Suprapubic skin (tissue), 4 donors: ENCODE results near the gene GPR148. TPM values are rescaled to one million over a fixed set of nuclear protein-coding genes. Genes with fewer than 3 reads are reported as not detected.

Experiments
- DNase-seq, 2 donors: peaks; one replicate each; pipeline ENCODE4 v3.0.0-alpha.2; 2019; ENCODE audit warnings: low spot score in 2 of 2
- H3K27ac ChIP-seq: fragments of 200-600 bp; sonication (generic); one replicate; pipeline ENCODE4 v1.5.1; 2019
- H3K27me3 ChIP-seq: fragments of 200-600 bp; sonication (generic); one replicate; pipeline ENCODE4 v1.5.1; 2019
- H3K36me3 ChIP-seq: fragments of 200-600 bp; sonication (generic); one replicate; pipeline ENCODE4 v1.5.1; 2019
- H3K4me1 ChIP-seq: fragments of 200-600 bp; sonication (generic); one replicate; pipeline ENCODE4 v1.5.1; 2019
- H3K4me3 ChIP-seq: fragments of 200-600 bp; sonication (generic); one replicate; pipeline ENCODE4 v1.5.1; 2019; ENCODE audit warnings: mild to moderate bottlenecking
- H3K9me3 ChIP-seq: fragments of 200-600 bp; sonication (generic); one replicate; pipeline ENCODE4 v1.5.1; 2019
- EP300 ChIP-seq: sonication (generic); formaldehyde crosslinking; IDR thresholded peaks from one replicate; pipeline ENCODE4 v1.6.1; 2017; ENCODE audit warnings: antibody characterized with exemption
- POLR2A ChIP-seq, 2 donors: fragments of 450-650 bp; IDR thresholded peaks; one replicate each; pipeline ENCODE4 v1.6.1; 2017; ENCODE audit warnings: antibody characterized with exemption in 2 of 2, mild to moderate bottlenecking in 2 of 2, moderate library complexity in 2 of 2
- POLR2AphosphoS5 ChIP-seq, 3 donors: sonication (generic); formaldehyde crosslinking; IDR thresholded peaks; one replicate each; pipeline ENCODE4 v1.6.1; 2017; ENCODE audit warnings: antibody characterized with exemption in 3 of 3
- WGBS: methylation state at CpG from one replicate; pipeline ENCODE4 v1.1.5; 2018; 5-methylcytosine and 5-hydroxymethylcytosine counted together
- total RNA-seq, 4 donors: library from RNA; depleted of rRNA; stranded (reverse); fragments of >200 nt; gene quantifications; one replicate each; pipeline ENCODE4 v1.1.0, GENCODE V29; 2016
- TF ChIP-seq, protein P1 (sequence below), 2 donors: fragments of 200-600 bp in 1 of 2; fragments of 450-650 bp in 1 of 2; sonication (generic) in 1 of 2; IDR thresholded peaks; one replicate each; pipeline ENCODE4 v1.5.1; 2016 to 2019; ENCODE audit warnings: antibody characterized with exemption in 2 of 2, mild to moderate bottlenecking in 1 of 2, moderate library complexity in 1 of 2

GPR148 gene
- total RNA-seq, 4 donors from 2014 or later: not detected

- no peak for TF ChIP-seq POLR2A (IDR thresholded peaks at IDR 0.05)
- no peak for TF ChIP-seq POLR2AphosphoS5 (IDR thresholded peaks at IDR 0.05)
- TF ChIP-seq, protein P1, sequence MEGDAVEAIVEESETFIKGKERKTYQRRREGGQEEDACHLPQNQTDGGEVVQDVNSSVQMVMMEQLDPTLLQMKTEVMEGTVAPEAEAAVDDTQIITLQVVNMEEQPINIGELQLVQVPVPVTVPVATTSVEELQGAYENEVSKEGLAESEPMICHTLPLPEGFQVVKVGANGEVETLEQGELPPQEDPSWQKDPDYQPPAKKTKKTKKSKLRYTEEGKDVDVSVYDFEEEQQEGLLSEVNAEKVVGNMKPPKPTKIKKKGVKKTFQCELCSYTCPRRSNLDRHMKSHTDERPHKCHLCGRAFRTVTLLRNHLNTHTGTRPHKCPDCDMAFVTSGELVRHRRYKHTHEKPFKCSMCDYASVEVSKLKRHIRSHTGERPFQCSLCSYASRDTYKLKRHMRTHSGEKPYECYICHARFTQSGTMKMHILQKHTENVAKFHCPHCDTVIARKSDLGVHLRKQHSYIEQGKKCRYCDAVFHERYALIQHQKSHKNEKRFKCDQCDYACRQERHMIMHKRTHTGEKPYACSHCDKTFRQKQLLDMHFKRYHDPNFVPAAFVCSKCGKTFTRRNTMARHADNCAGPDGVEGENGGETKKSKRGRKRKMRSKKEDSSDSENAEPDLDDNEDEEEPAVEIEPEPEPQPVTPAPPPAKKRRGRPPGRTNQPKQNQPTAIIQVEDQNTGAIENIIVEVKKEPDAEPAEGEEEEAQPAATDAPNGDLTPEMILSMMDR (IDR thresholded peaks at IDR 0.05): no peak
- no peak for TF ChIP-seq EP300
- WGBS: 80% methylated on average over 2 of the region's 15 CpGs
- Histone ChIP-seq H3K4me1 (no peaks in the 10 kb centered on the region), H3K27me3 (peaks cover 24% of the 10 kb centered on the region), H3K36me3 (no peaks in the 10 kb centered on the region), H3K9me3 (no peaks in the 10 kb centered on the region), H3K4me3 (no peak overlapping the region), H3K27ac (no peak overlapping the region)
- DNase-seq: no peak
Observed at GRCh38 chr2:130764035-130764820, 35.4 kb downstream of the GPR148 start.

DNA sequence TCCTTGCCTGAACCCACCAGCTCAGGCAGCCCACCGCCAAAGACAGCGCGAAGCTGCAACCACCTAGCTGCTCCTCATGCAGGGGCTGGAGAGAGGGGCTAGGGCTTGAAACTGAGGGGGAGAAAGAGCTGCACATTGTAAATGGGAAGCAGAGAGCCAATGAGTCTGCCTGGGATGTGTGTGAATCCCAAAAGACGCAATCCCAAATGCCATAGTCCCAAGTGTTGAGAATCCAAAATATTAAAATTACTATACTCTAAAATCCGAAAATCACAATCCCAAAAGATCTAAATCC is 35.9 kb downstream of the GPR148 start:
- no peaks in the 10 kb centered on the region for H3K4me1 ChIP-seq
- 88% methylated on average over 5 of the region's 5 CpGs for WGBS
- no peak for DNase-seq
- H3K36me3 ChIP-seq: no peaks in the 10 kb centered on the region
- H3K9me3 ChIP-seq: no peaks in the 10 kb centered on the region
- TF ChIP-seq EP300 (no peak), POLR2A (IDR thresholded peaks at IDR 0.05) (no peak), POLR2AphosphoS5 (IDR thresholded peaks at IDR 0.05) (no peak)
- TF ChIP-seq, protein P1 (IDR thresholded peaks at IDR 0.05): no peak
- H3K4me3 ChIP-seq: no peak overlapping the region
- no peak overlapping the region for H3K27ac ChIP-seq
- peaks cover 24% of the 10 kb centered on the region for H3K27me3 ChIP-seq

DNA sequence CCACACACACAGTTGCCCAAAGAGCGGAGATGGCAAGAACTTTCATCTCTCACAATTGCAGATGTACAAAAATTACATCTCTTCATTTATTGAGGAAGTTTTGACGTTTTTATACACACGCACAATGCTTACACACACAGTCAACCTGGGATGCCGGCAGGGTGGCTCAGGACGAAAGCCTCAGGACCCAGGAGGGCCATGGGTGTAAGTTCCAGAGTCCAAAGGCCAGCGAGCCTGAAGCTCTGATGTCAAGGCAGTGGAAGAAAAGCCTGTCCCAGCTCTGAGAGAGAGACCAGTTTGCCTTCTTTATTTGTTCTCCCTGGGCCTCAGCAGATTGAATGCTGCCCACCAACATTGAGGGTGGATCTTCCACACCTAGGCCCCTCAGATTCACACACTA is 36.6 kb downstream of the GPR148 start:
- WGBS: 81% methylated on average over 6 of the region's 6 CpGs
- no peak for DNase-seq
- H3K36me3 ChIP-seq: no peaks in the 10 kb centered on the region
- H3K4me3 ChIP-seq: no peak overlapping the region
- no peaks in the 10 kb centered on the region for H3K4me1 ChIP-seq
- H3K27me3 ChIP-seq: peaks cover 24% of the 10 kb centered on the region
- no peak overlapping the region for H3K27ac ChIP-seq
- no peak for TF ChIP-seq POLR2AphosphoS5 (IDR thresholded peaks at IDR 0.05)
- TF ChIP-seq POLR2A (IDR thresholded peaks at IDR 0.05): no peak
- TF ChIP-seq EP300: no peak
- TF ChIP-seq, protein P1 (IDR thresholded peaks at IDR 0.05): no peak
- H3K9me3 ChIP-seq: no peaks in the 10 kb centered on the region

GRCh38 chr2:130766037-130766436 is 37.2 kb downstream of the GPR148 start:
- Histone ChIP-seq H3K4me3 (no peak overlapping the region), H3K27ac (no peak overlapping the region), H3K4me1 (no peaks in the 10 kb centered on the region), H3K36me3 (no peaks in the 10 kb centered on the region), H3K9me3 (no peaks in the 10 kb centered on the region), H3K27me3 (peaks cover 24% of the 10 kb centered on the region)
- TF ChIP-seq POLR2AphosphoS5 (IDR thresholded peaks at IDR 0.05): no peak
- TF ChIP-seq POLR2A (IDR thresholded peaks at IDR 0.05): no peak
- TF ChIP-seq, protein P1 (IDR thresholded peaks at IDR 0.05): no peak
- no peak for TF ChIP-seq EP300
- 72% methylated on average over 7 of the region's 7 CpGs for WGBS
- no peak for DNase-seq

DNA sequence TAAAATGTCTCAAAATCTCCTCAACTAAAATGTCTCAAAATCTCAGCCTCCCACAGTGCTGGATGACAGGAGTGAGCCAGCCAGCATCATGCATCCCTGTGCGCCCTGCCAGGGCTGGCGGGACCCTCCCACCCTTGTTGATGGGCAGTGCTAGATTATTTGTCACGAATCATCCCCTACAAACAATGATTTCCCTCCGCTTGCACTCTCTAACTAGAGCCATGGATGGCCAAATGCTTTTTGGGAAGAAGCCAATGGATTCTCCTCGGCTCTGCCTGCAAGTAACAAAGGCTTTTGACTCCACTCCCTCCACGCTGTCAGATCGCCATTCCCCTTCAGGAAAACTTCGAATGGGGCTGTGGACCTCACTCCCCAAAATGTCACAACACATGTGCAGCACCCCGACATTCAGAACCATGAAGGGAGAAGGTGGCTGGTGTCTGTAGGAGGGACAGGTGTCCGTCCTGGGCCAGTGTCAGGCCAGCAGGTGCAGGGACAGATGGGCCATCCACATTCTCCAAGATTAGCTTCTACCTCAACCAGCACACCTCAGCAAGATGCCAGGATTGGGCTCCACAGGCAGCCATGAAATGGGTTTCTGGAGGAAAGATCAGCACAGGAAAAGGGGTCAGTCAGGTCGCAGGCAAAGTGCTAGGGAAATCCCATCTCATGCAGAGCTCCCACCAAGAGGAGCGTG is 38.0 kb downstream of the GPR148 start:
- Histone ChIP-seq H3K4me3 (no peak overlapping the region), H3K27me3 (peaks cover 21% of the 10 kb centered on the region), H3K9me3 (no peaks in the 10 kb centered on the region), H3K4me1 (no peaks in the 10 kb centered on the region), H3K36me3 (no peaks in the 10 kb centered on the region), H3K27ac (no peak overlapping the region)
- DNase-seq: no peak
- 69% methylated on average over 10 of the region's 12 CpGs for WGBS
- no peak for TF ChIP-seq POLR2A (IDR thresholded peaks at IDR 0.05)
- TF ChIP-seq EP300: no peak
- no peak for TF ChIP-seq POLR2AphosphoS5 (IDR thresholded peaks at IDR 0.05)
- TF ChIP-seq, protein P1 (IDR thresholded peaks at IDR 0.05): no peak
